Calu3 (cell line): Measurements from ENCODE around the gene RB1. TPM values are rescaled to one million over a fixed set of nuclear protein-coding genes. Genes with fewer than 3 reads are reported as not detected.

Experiments used
- BruUV-seq: library from RNA; stranded (reverse); fragments of 400-500 nt; replicated peaks from 2 replicates; lab custom pipeline; 2021; lab: Mats Ljungman, UMichigan
- CTCF ChIA-PET: fragments of 300-600 bp; sonication (Branson Sonifier 250); formaldehyde crosslinking; loops from one replicate; lab custom pipeline; 2022; ENCODE audit warnings: antibody characterized with exemption; lab: Charles Lee
- DNase-seq: peaks from one replicate; pipeline ENCODE4 v3.0.0; 2022
- H3K27ac Mint-ChIP-seq: one replicate; pipeline ENCODE4 v1.8.0; 2022; ENCODE audit warnings: mixed read lengths; ENCODE audit not compliant: unreplicated experiment
- H3K27me3 Mint-ChIP-seq: one replicate; pipeline ENCODE4 v1.8.0; 2022; ENCODE audit warnings: mixed read lengths; ENCODE audit not compliant: unreplicated experiment
- H3K36me3 Mint-ChIP-seq: one replicate; pipeline ENCODE4 v1.8.0; 2022; ENCODE audit warnings: mild to moderate bottlenecking, moderate library complexity, mixed read lengths; ENCODE audit not compliant: insufficient read depth, unreplicated experiment
- H3K4me1 Mint-ChIP-seq: one replicate; pipeline ENCODE4 v1.8.0; 2022; ENCODE audit warnings: mild to moderate bottlenecking, low read depth, mixed read lengths; ENCODE audit not compliant: unreplicated experiment
- H3K4me3 Mint-ChIP-seq: one replicate; pipeline ENCODE4 v1.8.0; 2022; ENCODE audit warnings: mild to moderate bottlenecking, low read depth, moderate library complexity, mixed read lengths; ENCODE audit not compliant: unreplicated experiment
- H3K9me3 Mint-ChIP-seq: one replicate; pipeline ENCODE4 v1.8.0; 2022; ENCODE audit warnings: low read depth, mixed read lengths; ENCODE audit not compliant: unreplicated experiment
- CTCF ChIP-seq: fragments of 200-600 bp; IDR thresholded peaks from one replicate; pipeline ENCODE4 v1.8.0; 2022; ENCODE audit warnings: antibody characterized with exemption; ENCODE audit not compliant: unreplicated experiment
- intact Hi-C: fragments of 100-400 bp; cut with micrococcal nuclease; formaldehyde crosslinking; loops from one replicate; pipeline ENCODE4 v1.10.0; 2022; ENCODE audit not compliant: unreplicated experiment
- total RNA-seq: library from RNA; stranded (reverse); gene quantifications from 2 replicates; pipeline ENCODE4 v1.2.3, GENCODE V29; 2022

RB1 gene
- total RNA-seq, 1 experiment from 2014 or later = 38.8 TPM

- H3K4me3 Mint-ChIP-seq = no peak overlapping the region
- H3K36me3 Mint-ChIP-seq = peaks cover 7% of the 10 kb centered on the region
- H3K9me3 Mint-ChIP-seq = no peaks in the 10 kb centered on the region
- no peaks in the 10 kb centered on the region for H3K27me3 Mint-ChIP-seq
- H3K4me1 Mint-ChIP-seq = no peaks in the 10 kb centered on the region
- no peak for TF ChIP-seq CTCF
- intact Hi-C loops = no loop called here
- no peak overlapping the region for H3K27ac Mint-ChIP-seq
- no peak for DNase-seq
- CTCF ChIA-PET = no interaction called here
- BruUV-seq = no TSS peak
Measured at GRCh38 chr13:48478391-48478790, 174.8 kb downstream of the RB1 start.

GRCh38 chr13:48483575-48483974, 180.0 kb downstream of the RB1 start:
- no peak overlapping the region for H3K4me3 Mint-ChIP-seq
- H3K27ac Mint-ChIP-seq = no peak overlapping the region
- H3K4me1 Mint-ChIP-seq = no peaks in the 10 kb centered on the region
- CTCF ChIA-PET = no interaction called here
- no peak for DNase-seq
- TF ChIP-seq CTCF = no peak
- no peaks in the 10 kb centered on the region for H3K36me3 Mint-ChIP-seq
- H3K9me3 Mint-ChIP-seq = no peaks in the 10 kb centered on the region
- BruUV-seq = no TSS peak
- intact Hi-C loops = no loop called here
- H3K27me3 Mint-ChIP-seq = no peaks in the 10 kb centered on the region

- H3K27ac Mint-ChIP-seq = no peak overlapping the region
Measured at GRCh38 chr13:48485432-48485831, 181.9 kb downstream of the RB1 start.

GRCh38 chr13:48486362-48486761, 182.8 kb downstream of the RB1 start:
- BruUV-seq = no TSS peak
- Mint-ChIP-seq H3K4me3 (no peak overlapping the region), H3K9me3 (no peaks in the 10 kb centered on the region), H3K36me3 (no peaks in the 10 kb centered on the region), H3K27ac (no peak overlapping the region), H3K4me1 (no peaks in the 10 kb centered on the region), H3K27me3 (no peaks in the 10 kb centered on the region)
- no peak for DNase-seq
- intact Hi-C loops = no loop called here
- CTCF ChIA-PET = no interaction called here
- TF ChIP-seq CTCF = no peak

More at GRCh38 chr13:48485432-48485831, 181.9 kb downstream of the RB1 start:
- Mint-ChIP-seq H3K4me3 (no peak overlapping the region), H3K27me3 (no peaks in the 10 kb centered on the region), H3K4me1 (no peaks in the 10 kb centered on the region), H3K9me3 (no peaks in the 10 kb centered on the region), H3K36me3 (no peaks in the 10 kb centered on the region)
- intact Hi-C loops = no loop called here
- no peak for DNase-seq
- no TSS peak for BruUV-seq
- no peak for TF ChIP-seq CTCF
- CTCF ChIA-PET = interaction anchor here (0.7 kb wide), 1 partner anchor 12 kb away, joined by 3 read pairs; no protein-coding TSS in a partner anchor
